ENCODE measurements around the gene VPS13D. TPM values are rescaled to one million over a fixed set of nuclear protein-coding genes. Genes with fewer than 3 reads are reported as not detected.

VPS13D gene
- total and polyA plus RNA-seq, 2 of the 4 experiments (the other 2 are of a cell fraction) = 9.0 to 16.3 TPM

- ATAC-seq (ENCODE audit: low read depth) = no peak
Measured at GRCh38 chr1:12255913-12256312, 26.1 kb downstream of the VPS13D start.

More at GRCh38 chr1:12255913-12256312, 26.1 kb downstream of the VPS13D start:
- Histone ChIP-seq H3K79me1 (ENCODE audit: low read depth in 1 of 2, low read length in 2 of 2) (peaks cover 0 to 6% of the 10 kb centered on the region in 2 experiments; a peak in 1 of 4 replicates), H3K9me3 (ENCODE audit: control insufficient read depth, insufficient read depth, low read length) (no peaks in the 10 kb centered on the region), H4K20me1 (ENCODE audit: insufficient read depth, low read length) (no peaks in the 10 kb centered on the region), H3K18ac (ENCODE audit: low read depth, low read length) (no peak overlapping the region), H3K4me1 (ENCODE audit: control insufficient read depth, insufficient read depth, low read length) (0 out of 2 replicates have a peak, but pooled peaks cover 3% of the 10 kb centered on the region), H4K8ac (ENCODE audit: low read depth in 2 of 2, low read length in 2 of 2) (no peak overlapping the region), H4K5ac (ENCODE audit: low read depth, low read length) (no peak overlapping the region), H3K4me2 (ENCODE audit: low read depth, low read length) (no peak overlapping the region), H2AFZ (replicated peaks; ENCODE audit: low read length, poor library complexity) (no peak overlapping the region), H2AK5ac (ENCODE audit: low read depth, low read length) (no peak overlapping the region), H3K23ac (ENCODE audit: low read depth, low read length) (no peak overlapping the region), H2BK5ac (ENCODE audit: low read depth, low read length, poor library complexity, severe bottlenecking) (no peak overlapping the region), H2BK120ac (ENCODE audit: low read depth, low read length) (no peak overlapping the region), H2AK9ac (replicated peaks; ENCODE audit: low read depth, low read length, poor library complexity) (no peak overlapping the region), H4K91ac (ENCODE audit: insufficient read depth, low read depth, low read length) (no peak overlapping the region), H3K56ac (ENCODE audit: extremely low read depth, insufficient read depth, low read length) (no peak overlapping the region), H3K4me3 (ENCODE audit: insufficient read depth, low read depth, low read length) (no peak overlapping the region), H3K27me3 (ENCODE audit: control insufficient read depth, insufficient read depth, low read length) (no peaks in the 10 kb centered on the region), H2BK15ac (ENCODE audit: low read depth, low read length) (no peak overlapping the region), H3K14ac (replicated peaks; ENCODE audit: low read depth, low read length) (no peak overlapping the region), H3K9ac (ENCODE audit: low read depth, low read length) (no peak overlapping the region), H2BK20ac (ENCODE audit: low read depth, low read length) (no peak overlapping the region), H3K27ac (ENCODE audit: insufficient read depth, low read length) (no peak overlapping the region), H3K36me3 (ENCODE audit: control insufficient read depth, insufficient read depth, low read length) (peaks cover 34% of the 10 kb centered on the region), H3K4ac (ENCODE audit: low read depth, low read length) (no peak overlapping the region), H3K9me1 (ENCODE audit: insufficient read depth, low read length) (no peaks in the 10 kb centered on the region)
- no TSS peak for BruUV-seq (replicated peaks)
- in situ Hi-C loops (cut with MboI; ENCODE audit: low sequenced_read_pairs) = no loop called here
- no peak for DNase-seq
- intact Hi-C loops (cut with micrococcal nuclease) = no loop called here
- TF ChIP-seq FOS (IDR thresholded peaks at IDR 0.05; ENCODE audit: low read depth, low read length) (no peak), MAZ (IDR thresholded peaks at IDR 0.05; ENCODE audit: borderline replicate concordance, low read depth, low read length) (no peak), RCOR1 (IDR thresholded peaks at IDR 0.05; ENCODE audit: insufficient replicate concordance, low read length) (no peak), RAD21 (IDR thresholded peaks at IDR 0.05; ENCODE audit: low read length) (no peak), RFX5 (IDR thresholded peaks at IDR 0.05; ENCODE audit: low read depth, low read length) (no peak), SMC3 (IDR thresholded peaks at IDR 0.05; ENCODE audit: low read depth, low read length) (no peak), POLR2A (IDR thresholded peaks at IDR 0.05; ENCODE audit: low read depth, low read length) (no peak), NFE2L2 (IDR thresholded peaks at IDR 0.05; ENCODE audit: low read depth, low read length) (no peak), CHD1 (IDR thresholded peaks at IDR 0.05; ENCODE audit: low read depth, low read length) (no peak), USF2 (IDR thresholded peaks at IDR 0.05; ENCODE audit: low read depth, low read length) (no peak), CEBPB (IDR thresholded peaks at IDR 0.05; ENCODE audit: low read depth, low read length) (no peak), MXI1 (IDR thresholded peaks at IDR 0.05; ENCODE audit: borderline replicate concordance, low read depth, low read length) (no peak)
- CTCF ChIA-PET = interaction anchor here (1.3 kb wide), 1 partner anchor 19 kb away, joined by 4 read pairs; no protein-coding TSS in a partner anchor
- POLR2A ChIA-PET (ENCODE audit: unreplicated experiment) = interaction anchor here (0.7 kb wide), 1 partner anchor 450 kb away, joined by 5 read pairs; no protein-coding TSS in a partner anchor
- WGBS, 2 experiments (ENCODE audit: extremely low coverage in 2 of 2, insufficient read length in 1 of 2) = 100% methylated on average over 1 of the region's 2 CpGs; no CpG with 5 or more reads in 1 of the 2 experiments
- dilution Hi-C loops (cut with HindIII; ENCODE audit: low sequenced_read_pairs, unreplicated experiment) = no loop called here
